CD4-positive, alpha-beta T cell treated with Interleukin-6 at 100 ng/mL for 8 hours (primary cell): Measurements from ENCODE around the gene NEU2.
A peak's percentile ranks its signal among the peaks of the same experiment; 100 is the strongest.

Source experiments
- DNase-seq: peaks from one replicate; pipeline ENCODE4 v3.0.0-alpha.2; 2020; ENCODE audit warnings: mixed read lengths, low spot score

Gene NEU2

GRCh38 chr2:233079953-233080835, 47.7 kb downstream of the NEU2 start:
- no peak for DNase-seq

GRCh38 chr2:233080836-233081229, 48.4 kb downstream of the NEU2 start:
- DNase-seq: no peak

DNA sequence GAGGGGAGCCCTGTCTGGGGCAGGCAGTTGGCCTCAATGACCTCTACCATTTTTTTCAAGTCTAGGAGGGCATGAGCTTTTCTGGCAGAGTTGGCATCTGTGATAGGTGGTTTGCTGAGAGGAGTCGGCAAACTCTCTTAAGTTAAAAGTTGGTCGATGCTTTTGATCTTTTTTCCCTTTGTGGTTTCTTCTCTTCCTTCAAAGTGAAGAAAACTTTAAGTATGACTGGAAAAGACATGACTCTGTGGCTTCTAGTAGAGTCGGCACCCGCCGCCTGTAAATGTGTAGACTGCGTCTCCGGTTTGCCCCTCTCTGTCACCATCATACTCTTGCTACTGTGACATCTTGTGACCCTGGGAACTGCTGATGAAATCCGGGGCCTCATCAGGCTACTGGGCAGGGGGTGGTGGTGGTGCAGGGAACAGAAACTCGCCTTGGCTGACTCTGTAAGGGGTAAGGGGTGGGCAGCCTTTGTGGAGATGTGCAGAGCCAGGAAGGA, 48.8 kb downstream of the NEU2 start:
- peak; percentile 75 for DNase-seq

GRCh38 chr2:233081731-233082221, 49.3 kb downstream of the NEU2 start:
- no peak for DNase-seq

DNA sequence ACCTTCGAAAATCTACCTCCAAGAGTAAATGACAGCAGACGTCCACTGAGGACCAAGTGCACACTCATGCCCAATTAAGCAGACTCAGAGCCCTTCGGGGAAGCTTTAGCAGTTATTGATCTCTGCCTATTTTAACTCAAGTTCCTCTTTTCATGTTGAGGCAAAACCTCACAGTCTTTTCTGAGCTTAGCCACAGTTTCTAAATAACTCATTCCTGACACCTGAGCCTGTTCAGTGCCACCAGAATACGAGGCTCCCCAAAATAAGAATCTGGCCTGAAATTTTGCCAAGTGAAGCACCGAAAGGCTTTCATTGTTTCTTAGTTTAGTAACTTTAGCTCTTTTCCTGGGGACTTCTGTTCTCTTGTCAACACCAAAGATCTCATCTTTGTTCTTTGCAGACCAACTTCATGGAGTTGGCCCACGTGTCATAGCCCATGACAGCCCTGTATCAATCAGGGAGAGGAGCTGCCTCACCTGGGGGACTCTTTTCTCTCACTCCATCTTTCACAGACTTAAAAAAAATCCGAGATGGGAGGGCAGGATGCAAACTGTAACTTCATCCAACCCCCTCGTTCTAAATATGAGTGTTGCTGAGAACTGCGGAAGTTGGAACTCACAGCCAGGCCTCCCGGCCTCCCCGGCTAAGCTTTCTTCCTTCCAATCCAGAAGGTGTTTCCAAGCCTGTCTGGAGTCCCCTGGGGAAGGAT, 49.9 kb downstream of the NEU2 start:
- no peak for DNase-seq

GRCh38 chr2:233082931-233083755, 50.7 kb downstream of the NEU2 start:
- DNase-seq: no peak

- DNase-seq: no peak
Measured at GRCh38 chr2:233083782-233084181, 51.3 kb downstream of the NEU2 start.

- DNase-seq: peak; percentile 50
Measured at GRCh38 chr2:233084488-233084887, 52.0 kb downstream of the NEU2 start.
